NCI-H146 (cell line): ENCODE results near the gene ARL14.

ENCODE experiments used
- DNase-seq: peaks from one replicate; lab custom pipeline; 2025; lab: John Stamatoyannopoulos, UW

The ARL14 gene

GRCh38 chr3:160722331-160722730 is 45.4 kb downstream of the ARL14 start:
- DNase-seq: no peak

GRCh38 chr3:160725338-160725737 is 48.4 kb downstream of the ARL14 start:
- DNase-seq: no peak
